Thyroid gland (tissue), 4 donors: ENCODE data around the gene SIX3. TPM values are rescaled to one million over a fixed set of nuclear protein-coding genes. Genes with fewer than 3 reads are reported as not detected.

Experiments used
- DNase-seq, 2 donors: peaks; one replicate each; pipeline ENCODE4 v3.0.0-alpha.2; 2019
- H3K27ac ChIP-seq, 3 donors: fragments of 200-600 bp; sonication (generic); 1 replicate in 2 of 3; 2 replicates in 1 of 3; pipeline ENCODE4 v1.5.1; 2016 to 2019; ENCODE audit warnings: mild to moderate bottlenecking in 1 of 3, moderate library complexity in 1 of 3
- H3K27me3 ChIP-seq: fragments of 200-600 bp; sonication (generic); one replicate; pipeline ENCODE4 v1.5.1; 2019
- H3K36me3 ChIP-seq, 2 donors: fragments of 200-600 bp; sonication (generic); one replicate each; pipeline ENCODE4 v1.5.1; 2016 to 2019
- H3K4me1 ChIP-seq, 2 donors: fragments of 200-600 bp; sonication (generic); one replicate each; pipeline ENCODE4 v1.5.1; 2017 to 2019
- H3K4me3 ChIP-seq, 3 donors: fragments of 200-600 bp; sonication (generic); replicated peaks in 1 of 3; 1 replicate in 2 of 3; 2 replicates in 1 of 3; pipeline ENCODE4 v1.5.1; 2016; ENCODE audit warnings: mild to moderate bottlenecking in 1 of 3
- H3K9me3 ChIP-seq: fragments of 200-600 bp; sonication (generic); one replicate; pipeline ENCODE4 v1.5.1; 2017
- CTCF ChIP-seq, 6 experiments: fragments of 200-600 bp in 3 of 6; fragments of 450-650 bp in 3 of 6; sonication (generic) in 3 of 6; IDR thresholded peaks; one replicate each; pipeline ENCODE4 v1.5.1; 2016 to 2019; ENCODE audit warnings: antibody characterized with exemption in 6 of 6, mild to moderate bottlenecking in 2 of 6, inconsistent platforms in 1 of 6, moderate library complexity in 1 of 6
- POLR2A ChIP-seq, 2 donors: fragments of 450-650 bp; IDR thresholded peaks; one replicate each; pipeline ENCODE4 v1.6.1; 2017; ENCODE audit warnings: antibody characterized with exemption in 2 of 2, mild to moderate bottlenecking in 2 of 2, moderate library complexity in 1 of 2
- WGBS, 2 donors: methylation state at CpG; one replicate each; pipeline ENCODE4 v1.1.5; 2017; 5-methylcytosine and 5-hydroxymethylcytosine counted together
- intact Hi-C: fragments of 100-400 bp; cut with DNase I; formaldehyde crosslinking; loops from one replicate; pipeline ENCODE4 v1.15.1; 2023
- total RNA-seq, 4 donors: library from RNA; depleted of rRNA; stranded (reverse); fragments of >200 nt; gene quantifications; one replicate each; pipeline ENCODE4 v1.2.3, GENCODE V29; 2016

Gene SIX3
- total RNA-seq, 4 donors from 2014 or later: not detected

- 11 to 13% methylated on average over 29 to 30 of the region's 42 CpGs for WGBS, 2 donors
- peaks cover 67% of the 10 kb centered on the region for H3K27me3 ChIP-seq
- no peaks in the 10 kb centered on the region for H3K36me3 ChIP-seq
- no peak overlapping the region for H3K27ac ChIP-seq
- peaks cover 28 to 61% of the 10 kb centered on the region in 2 donors for H3K4me1 ChIP-seq
- no peak for TF ChIP-seq POLR2A (IDR thresholded peaks at IDR 0.05)
- no peak for TF ChIP-seq CTCF (IDR thresholded peaks at IDR 0.05)
- H3K4me3 ChIP-seq: peak overlapping the region in 1 of 3 donors; percentile 28
- no peaks in the 10 kb centered on the region for H3K9me3 ChIP-seq
- intact Hi-C loops: no loop called here
- no peak for DNase-seq
Observed at GRCh38 chr2:44939106-44940048, 2.1 kb upstream of the SIX3 start.

- peaks cover 60% of the 10 kb centered on the region for H3K27me3 ChIP-seq
- no peak overlapping the region for H3K27ac ChIP-seq
- DNase-seq: no peak
- intact Hi-C loops: no loop called here
- 43 to 46% methylated on average over 14 of the region's 14 CpGs for WGBS, 2 donors
- H3K36me3 ChIP-seq: no peaks in the 10 kb centered on the region
- no peak overlapping the region for H3K4me3 ChIP-seq
- H3K9me3 ChIP-seq: no peaks in the 10 kb centered on the region
- TF ChIP-seq CTCF (IDR thresholded peaks at IDR 0.05): no peak
- TF ChIP-seq POLR2A (IDR thresholded peaks at IDR 0.05): no peak
- peaks cover 34 to 60% of the 10 kb centered on the region in 2 donors for H3K4me1 ChIP-seq
Observed at GRCh38 chr2:44940049-44940494, 1.4 kb upstream of the SIX3 start.

- peak overlapping the region in 1 of 3 donors; percentile 6 for H3K4me3 ChIP-seq
- H3K27me3 ChIP-seq: peaks cover 52% of the 10 kb centered on the region
- 8 to 10% methylated on average over 25 of the region's 25 CpGs for WGBS, 2 donors
- H3K4me1 ChIP-seq: peaks cover 29 to 52% of the 10 kb centered on the region in 2 donors
- TF ChIP-seq POLR2A (IDR thresholded peaks at IDR 0.05) (no peak), CTCF (IDR thresholded peaks at IDR 0.05) (no peak)
- H3K9me3 ChIP-seq: no peaks in the 10 kb centered on the region
- intact Hi-C loops: no loop called here
- no peak overlapping the region for H3K27ac ChIP-seq
- DNase-seq: no peak
- H3K36me3 ChIP-seq: no peaks in the 10 kb centered on the region
Observed at GRCh38 chr2:44940732-44941464, 604 bp upstream of the SIX3 start.

- Histone ChIP-seq H3K36me3 (no peaks in the 10 kb centered on the region), H3K4me1 (peaks cover 27 to 49% of the 10 kb centered on the region in 2 donors), H3K27me3 (peaks cover 47% of the 10 kb centered on the region), H3K27ac (no peak overlapping the region), H3K4me3 (no peak overlapping the region), H3K9me3 (no peaks in the 10 kb centered on the region)
- no peak for DNase-seq
- intact Hi-C loops: no loop called here
- 3 to 8% methylated on average over 5 to 8 of the region's 69 CpGs for WGBS, 2 donors
- no peak for TF ChIP-seq POLR2A (IDR thresholded peaks at IDR 0.05)
- no peak for TF ChIP-seq CTCF (IDR thresholded peaks at IDR 0.05)
Observed at GRCh38 chr2:44942304-44943030, 965 bp downstream of the SIX3 start.
